GM23338 (cell line): ENCODE data around the gene PPBP. TPM values are rescaled to one million over a fixed set of nuclear protein-coding genes. Genes with fewer than 3 reads are reported as not detected.

Experiments
- ATAC-seq: fragments of 200-7000 bp; cut with Tn5 transposase; 3 replicates; pipeline ENCODE4 v1.9.1; 2020
- DNase-seq: peaks from one replicate; pipeline ENCODE4 v3.0.0-alpha.2; 2015; ENCODE audit warnings: low spot score
- H2AFZ ChIP-seq: fragments of 200-600 bp; sonication (generic); 2 replicates; pipeline ENCODE4 v1.8.0; 2016; ENCODE audit warnings: antibody characterized with exemption, mild to moderate bottlenecking, moderate library complexity
- H3F3A ChIP-seq: fragments of 200-600 bp; sonication (generic); replicated peaks from 2 replicates; pipeline ENCODE4 v1.8.0; 2017; ENCODE audit warnings: antibody characterized with exemption, mixed run types, low read depth
- H3K27ac ChIP-seq: fragments of 200-600 bp; sonication (generic); 2 replicates; pipeline ENCODE4 v1.6.1; 2016; ENCODE audit warnings: low read depth
- H3K27me3 ChIP-seq: fragments of 200-600 bp; sonication (generic); 2 replicates; pipeline ENCODE4 v1.8.0; 2016; ENCODE audit warnings: mild to moderate bottlenecking, mixed run types, moderate library complexity; ENCODE audit not compliant: insufficient read depth
- H3K36me3 ChIP-seq: fragments of 200-600 bp; sonication (generic); 2 replicates; pipeline ENCODE4 v1.8.0; 2016; ENCODE audit warnings: mild to moderate bottlenecking; ENCODE audit not compliant: insufficient read depth
- H3K4me1 ChIP-seq: fragments of 200-600 bp; sonication (generic); 2 replicates; pipeline ENCODE4 v1.8.0; 2016; ENCODE audit warnings: mild to moderate bottlenecking, moderate library complexity; ENCODE audit not compliant: insufficient read depth
- H3K4me2 ChIP-seq: fragments of 200-600 bp; sonication (generic); 2 replicates; pipeline ENCODE4 v1.7.1; 2017; ENCODE audit warnings: mixed run types
- H3K4me3 ChIP-seq: fragments of 200-600 bp; sonication (generic); 2 replicates; pipeline ENCODE4 v1.6.1; 2016; ENCODE audit warnings: mixed run types
- H3K79me2 ChIP-seq: fragments of 200-600 bp; sonication (generic); replicated peaks from 2 replicates; pipeline ENCODE4 v1.8.0; 2017; ENCODE audit warnings: mild to moderate bottlenecking; ENCODE audit not compliant: insufficient read depth
- H3K9me2 ChIP-seq: fragments of 200-600 bp; sonication (generic); 2 replicates; pipeline ENCODE4 v1.8.0; 2017; ENCODE audit not compliant: insufficient read depth
- H4K20me1 ChIP-seq: fragments of 200-600 bp; sonication (generic); replicated peaks from 2 replicates; pipeline ENCODE4 v1.8.0; 2017; ENCODE audit warnings: mild to moderate bottlenecking; ENCODE audit not compliant: insufficient read depth
- H3K27ac Mint-ChIP-seq: 2 replicates; pipeline ENCODE4 v1.8.0; 2020; ENCODE audit warnings: inconsistent platforms, mild to moderate bottlenecking, moderate library complexity, mixed read lengths
- H3K27me3 Mint-ChIP-seq: 3 replicates; pipeline ENCODE4 v1.8.0; 2022; ENCODE audit warnings: low read depth, mild to moderate bottlenecking, moderate library complexity, mixed read lengths, inconsistent platforms; ENCODE audit not compliant: insufficient read depth, poor library complexity
- H3K36me3 Mint-ChIP-seq: 3 replicates; pipeline ENCODE4 v1.8.0; 2021; ENCODE audit warnings: low read depth, mild to moderate bottlenecking, inconsistent platforms, moderate library complexity, mixed read lengths
- H3K4me1 Mint-ChIP-seq: 3 replicates; pipeline ENCODE4 v1.8.0; 2020; ENCODE audit warnings: mild to moderate bottlenecking, inconsistent platforms, mixed read lengths
- H3K4me3 Mint-ChIP-seq: 3 replicates; pipeline ENCODE4 v1.8.0; 2021; ENCODE audit warnings: moderate library complexity, mild to moderate bottlenecking, inconsistent platforms, mixed read lengths
- H3K9me3 Mint-ChIP-seq: 3 replicates; pipeline ENCODE4 v1.8.0; 2020; ENCODE audit warnings: moderate library complexity, mild to moderate bottlenecking, inconsistent platforms, mixed read lengths
- CREB1 ChIP-seq: fragments of 250-450 bp; sonication (Bioruptor Pico); IDR thresholded peaks from 2 replicates; pipeline ENCODE4 v1.5.0; 2020; ENCODE audit warnings: low read depth, mild to moderate bottlenecking, moderate library complexity
- CTCF ChIP-seq, 2 experiments: fragments of 200-600 bp in 1 of 2; sonication (generic) in 1 of 2; conservative IDR thresholded peaks; 2 replicates each; pipeline versions ENCODE4 v1.5.1 to v1.6.1; 2016 to 2017; ENCODE audit warnings: antibody characterized with exemption in 2 of 2, low read depth in 2 of 2, mild to moderate bottlenecking in 2 of 2, moderate library complexity in 1 of 2
- EZH2 ChIP-seq: fragments of 200-600 bp; sonication (generic); IDR thresholded peaks from one replicate; pipeline ENCODE4 v1.8.0; 2017; ENCODE audit warnings: antibody characterized with exemption, mild to moderate bottlenecking, low read depth; ENCODE audit not compliant: unreplicated experiment
- EZH2phosphoT487 ChIP-seq: fragments of 200-600 bp; sonication (generic); IDR thresholded peaks from one replicate; pipeline ENCODE4 v1.8.1; 2018; ENCODE audit warnings: antibody characterized with exemption; ENCODE audit not compliant: unreplicated experiment
- JUNB ChIP-seq: IDR thresholded peaks from one replicate; pipeline ENCODE4 v1.6.1; 2016; ENCODE audit warnings: antibody characterized with exemption; ENCODE audit not compliant: unreplicated experiment
- NANOG ChIP-seq: IDR thresholded peaks from 2 replicates; pipeline ENCODE4 v1.6.1; 2016; ENCODE audit warnings: antibody characterized with exemption, borderline replicate concordance
- POLR2AphosphoS5 ChIP-seq: IDR thresholded peaks from 2 replicates; pipeline ENCODE4 v1.6.1; 2016; ENCODE audit warnings: antibody characterized with exemption, low read depth
- STAT1 ChIP-seq: IDR thresholded peaks from one replicate; pipeline ENCODE4 v1.6.1; 2016; ENCODE audit warnings: antibody characterized with exemption; ENCODE audit not compliant: unreplicated experiment
- ZNF114 ChIP-seq: fragments of 250-450 bp; sonication (Bioruptor Pico); IDR thresholded peaks from 2 replicates; pipeline ENCODE4 v1.5.0; 2020; ENCODE audit warnings: mild to moderate bottlenecking, moderate library complexity
- ZNF331 ChIP-seq: fragments of 250-450 bp; sonication (Bioruptor Pico); IDR thresholded peaks from 2 replicates; pipeline ENCODE4 v1.5.0; 2020; ENCODE audit warnings: low read depth, mild to moderate bottlenecking, moderate library complexity
- polyA plus RNA-seq: library from polyadenylated mRNA; unstranded; fragments of >200 nt; fragmentation: Nextera tagmentation; extraction: Ambion mirVana; gene quantifications from 2 replicates; pipeline ENCODE4 v1.2.1, GENCODE V29; 2016
- total RNA-seq: library from RNA; depleted of rRNA; stranded (reverse); fragments of >200 nt; shearing (Covaris generic); gene quantifications from 2 replicates; pipeline ENCODE4 v1.2.3, GENCODE V29; 2014
- TF ChIP-seq, protein P1 (sequence below): IDR thresholded peaks from one replicate; pipeline ENCODE4 v1.6.1; 2018; ENCODE audit warnings: antibody characterized with exemption; ENCODE audit not compliant: unreplicated experiment
- TF ChIP-seq, protein P2 (sequence below): IDR thresholded peaks from 2 replicates; pipeline ENCODE4 v1.6.1; 2016; ENCODE audit warnings: antibody characterized with exemption

Gene PPBP
- total and polyA plus RNA-seq, 2 experiments from 2014 or later = 0.35 to 0.50 TPM

DNA sequence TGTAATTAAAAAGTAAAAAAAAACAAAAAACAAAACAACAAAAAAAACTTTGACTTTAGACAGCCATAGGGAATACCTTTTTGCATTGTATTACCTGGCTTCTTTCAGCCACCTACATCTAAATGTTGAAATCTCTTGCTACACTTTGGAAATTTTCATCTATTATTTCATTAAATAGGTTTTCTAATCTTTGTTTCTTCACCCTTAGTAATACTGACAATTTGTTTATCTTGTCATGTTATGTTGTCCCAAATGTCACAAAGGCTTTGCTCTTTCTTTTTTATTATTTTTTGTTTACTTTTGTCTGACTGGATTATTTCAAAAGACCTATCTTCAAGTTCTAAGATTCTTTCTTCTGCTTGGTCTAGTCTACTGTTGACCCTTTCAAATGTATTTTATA is 13.6 kb downstream of the PPBP start (continued):
- TF ChIP-seq, protein P1, sequence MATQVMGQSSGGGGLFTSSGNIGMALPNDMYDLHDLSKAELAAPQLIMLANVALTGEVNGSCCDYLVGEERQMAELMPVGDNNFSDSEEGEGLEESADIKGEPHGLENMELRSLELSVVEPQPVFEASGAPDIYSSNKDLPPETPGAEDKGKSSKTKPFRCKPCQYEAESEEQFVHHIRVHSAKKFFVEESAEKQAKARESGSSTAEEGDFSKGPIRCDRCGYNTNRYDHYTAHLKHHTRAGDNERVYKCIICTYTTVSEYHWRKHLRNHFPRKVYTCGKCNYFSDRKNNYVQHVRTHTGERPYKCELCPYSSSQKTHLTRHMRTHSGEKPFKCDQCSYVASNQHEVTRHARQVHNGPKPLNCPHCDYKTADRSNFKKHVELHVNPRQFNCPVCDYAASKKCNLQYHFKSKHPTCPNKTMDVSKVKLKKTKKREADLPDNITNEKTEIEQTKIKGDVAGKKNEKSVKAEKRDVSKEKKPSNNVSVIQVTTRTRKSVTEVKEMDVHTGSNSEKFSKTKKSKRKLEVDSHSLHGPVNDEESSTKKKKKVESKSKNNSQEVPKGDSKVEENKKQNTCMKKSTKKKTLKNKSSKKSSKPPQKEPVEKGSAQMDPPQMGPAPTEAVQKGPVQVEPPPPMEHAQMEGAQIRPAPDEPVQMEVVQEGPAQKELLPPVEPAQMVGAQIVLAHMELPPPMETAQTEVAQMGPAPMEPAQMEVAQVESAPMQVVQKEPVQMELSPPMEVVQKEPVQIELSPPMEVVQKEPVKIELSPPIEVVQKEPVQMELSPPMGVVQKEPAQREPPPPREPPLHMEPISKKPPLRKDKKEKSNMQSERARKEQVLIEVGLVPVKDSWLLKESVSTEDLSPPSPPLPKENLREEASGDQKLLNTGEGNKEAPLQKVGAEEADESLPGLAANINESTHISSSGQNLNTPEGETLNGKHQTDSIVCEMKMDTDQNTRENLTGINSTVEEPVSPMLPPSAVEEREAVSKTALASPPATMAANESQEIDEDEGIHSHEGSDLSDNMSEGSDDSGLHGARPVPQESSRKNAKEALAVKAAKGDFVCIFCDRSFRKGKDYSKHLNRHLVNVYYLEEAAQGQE = no peak
- TF ChIP-seq EZH2phosphoT487 = no peak

DNA sequence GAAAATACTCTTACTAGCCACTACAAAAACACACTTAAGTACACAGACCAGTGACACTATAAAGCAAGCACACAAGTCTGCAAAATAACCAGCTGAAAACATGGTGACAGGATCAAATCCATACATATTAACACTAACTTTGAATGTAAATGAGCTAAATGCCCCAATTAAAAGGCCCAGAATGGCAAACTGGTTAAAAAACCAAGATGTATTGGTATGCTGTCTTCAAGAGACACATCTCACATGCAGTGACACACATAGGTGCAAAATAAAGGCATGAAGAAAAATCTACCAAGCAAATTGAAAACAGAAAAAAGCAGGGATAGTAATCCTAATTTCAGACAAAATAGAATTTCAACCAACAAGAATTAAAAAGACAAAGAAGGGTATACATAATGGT is 17.0 kb downstream of the PPBP start:
- Histone ChIP-seq H3K4me2 (no peak overlapping the region), H3F3A (no peaks in the 10 kb centered on the region), H2AFZ (no peak overlapping the region), H3K4me3 (no peak overlapping the region), H3K4me1 (no peaks in the 10 kb centered on the region), H3K9me2 (peaks cover 32% of the 10 kb centered on the region), H3K27me3 (no peaks in the 10 kb centered on the region), H3K36me3 (no peaks in the 10 kb centered on the region), H3K27ac (no peak overlapping the region), H3K79me2 (no peaks in the 10 kb centered on the region), H4K20me1 (no peaks in the 10 kb centered on the region)
- no peak for ATAC-seq
- Mint-ChIP-seq H3K27me3 (no peaks in the 10 kb centered on the region), H3K4me3 (no peak overlapping the region), H3K36me3 (peaks cover 31% of the 10 kb centered on the region), H3K9me3 (peaks cover 41% of the 10 kb centered on the region), H3K27ac (no peak overlapping the region), H3K4me1 (no peaks in the 10 kb centered on the region)
- no peak for DNase-seq
- TF ChIP-seq JUNB (no peak), NANOG (no peak), ZNF331 (CRISPR knock-in tag) (no peak), STAT1 (no peak), CTCF (conservative IDR thresholded peaks at IDR 0.05; ENCODE audit: low read depth in 2 of 2) (no peak), ZNF114 (CRISPR knock-in tag) (no peak), POLR2AphosphoS5 (no peak), EZH2 (no peak), CREB1 (CRISPR knock-in tag) (no peak), EZH2phosphoT487 (no peak)
- TF ChIP-seq, protein P1 = no peak
- TF ChIP-seq, protein P2, sequence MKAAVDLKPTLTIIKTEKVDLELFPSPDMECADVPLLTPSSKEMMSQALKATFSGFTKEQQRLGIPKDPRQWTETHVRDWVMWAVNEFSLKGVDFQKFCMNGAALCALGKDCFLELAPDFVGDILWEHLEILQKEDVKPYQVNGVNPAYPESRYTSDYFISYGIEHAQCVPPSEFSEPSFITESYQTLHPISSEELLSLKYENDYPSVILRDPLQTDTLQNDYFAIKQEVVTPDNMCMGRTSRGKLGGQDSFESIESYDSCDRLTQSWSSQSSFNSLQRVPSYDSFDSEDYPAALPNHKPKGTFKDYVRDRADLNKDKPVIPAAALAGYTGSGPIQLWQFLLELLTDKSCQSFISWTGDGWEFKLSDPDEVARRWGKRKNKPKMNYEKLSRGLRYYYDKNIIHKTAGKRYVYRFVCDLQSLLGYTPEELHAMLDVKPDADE = no peak
